RWPE2 (cell line): ENCODE measurements around the gene LMO7.
A peak's percentile ranks its signal among the peaks of the same experiment; 100 is the strongest.

Source experiments
- ATAC-seq: fragments of 200-7000 bp; cut with Tn5 transposase; 3 replicates; pipeline ENCODE4 v1.9.1; 2021; ENCODE audit warnings: low read depth
- DNase-seq: peaks from one replicate; pipeline ENCODE4 v3.0.0-alpha.2; 2020; ENCODE audit warnings: low spot score
- H3K27ac ChIP-seq: fragments of 450-650 bp; 2 replicates; pipeline ENCODE4 v1.5.1; 2017; ENCODE audit warnings: mild to moderate bottlenecking; ENCODE audit not compliant: poor library complexity, severe bottlenecking
- H3K27me3 ChIP-seq: fragments of 250-450 bp; sonication (Bioruptor Pico); 2 replicates; pipeline ENCODE4 v1.5.1; 2021; ENCODE audit warnings: mild to moderate bottlenecking, moderate library complexity; ENCODE audit not compliant: insufficient read depth, poor library complexity, severe bottlenecking
- H3K36me3 ChIP-seq: fragments of 250-450 bp; sonication (Bioruptor Pico); 2 replicates; pipeline ENCODE4 v1.5.1; 2020; ENCODE audit warnings: low read depth, mild to moderate bottlenecking, moderate library complexity
- H3K4me1 ChIP-seq: fragments of 250-450 bp; sonication (Bioruptor Pico); 2 replicates; pipeline ENCODE4 v1.5.1; 2021; ENCODE audit warnings: mild to moderate bottlenecking, moderate library complexity; ENCODE audit not compliant: insufficient read depth, poor library complexity, severe bottlenecking
- H3K4me3 ChIP-seq: fragments of 250-450 bp; sonication (Bioruptor Pico); 2 replicates; pipeline ENCODE4 v1.5.1; 2021; ENCODE audit warnings: mild to moderate bottlenecking, moderate library complexity; ENCODE audit not compliant: severe bottlenecking
- H3K9me3 ChIP-seq: fragments of 250-450 bp; sonication (Bioruptor Pico); 2 replicates; pipeline ENCODE4 v1.5.1; 2021; ENCODE audit warnings: mild to moderate bottlenecking, moderate library complexity; ENCODE audit not compliant: severe bottlenecking
- TF ChIP-seq, protein P1 (sequence below): fragments of 450-650 bp; IDR thresholded peaks from one replicate; pipeline ENCODE4 v1.5.1; 2017; ENCODE audit warnings: mild to moderate bottlenecking, moderate library complexity; ENCODE audit not compliant: poor library complexity, severe bottlenecking

Gene LMO7

DNA sequence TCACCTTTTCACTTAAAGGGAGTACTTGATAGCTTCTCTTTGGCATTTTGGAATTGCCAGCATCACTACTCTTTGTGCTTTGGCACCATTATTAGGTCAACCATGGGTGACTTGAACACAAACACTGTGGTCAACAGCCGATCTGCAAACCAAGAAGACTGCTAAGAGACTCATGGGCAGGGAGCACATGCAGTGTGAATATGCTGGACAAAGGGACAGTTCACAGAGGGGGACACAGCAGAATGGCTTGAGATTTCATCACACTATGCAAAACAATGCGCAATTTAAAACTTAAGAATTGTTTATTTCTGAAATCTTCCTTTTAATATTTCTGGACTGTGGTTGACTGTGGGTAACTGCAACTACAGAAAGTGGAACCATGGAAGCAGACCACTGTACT is 64.4 kb downstream of the LMO7 start:
- TF ChIP-seq, protein P1, sequence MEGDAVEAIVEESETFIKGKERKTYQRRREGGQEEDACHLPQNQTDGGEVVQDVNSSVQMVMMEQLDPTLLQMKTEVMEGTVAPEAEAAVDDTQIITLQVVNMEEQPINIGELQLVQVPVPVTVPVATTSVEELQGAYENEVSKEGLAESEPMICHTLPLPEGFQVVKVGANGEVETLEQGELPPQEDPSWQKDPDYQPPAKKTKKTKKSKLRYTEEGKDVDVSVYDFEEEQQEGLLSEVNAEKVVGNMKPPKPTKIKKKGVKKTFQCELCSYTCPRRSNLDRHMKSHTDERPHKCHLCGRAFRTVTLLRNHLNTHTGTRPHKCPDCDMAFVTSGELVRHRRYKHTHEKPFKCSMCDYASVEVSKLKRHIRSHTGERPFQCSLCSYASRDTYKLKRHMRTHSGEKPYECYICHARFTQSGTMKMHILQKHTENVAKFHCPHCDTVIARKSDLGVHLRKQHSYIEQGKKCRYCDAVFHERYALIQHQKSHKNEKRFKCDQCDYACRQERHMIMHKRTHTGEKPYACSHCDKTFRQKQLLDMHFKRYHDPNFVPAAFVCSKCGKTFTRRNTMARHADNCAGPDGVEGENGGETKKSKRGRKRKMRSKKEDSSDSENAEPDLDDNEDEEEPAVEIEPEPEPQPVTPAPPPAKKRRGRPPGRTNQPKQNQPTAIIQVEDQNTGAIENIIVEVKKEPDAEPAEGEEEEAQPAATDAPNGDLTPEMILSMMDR, result no peak
- Histone ChIP-seq H3K9me3 (no peaks in the 10 kb centered on the region), H3K4me3 (no peak overlapping the region), H3K36me3 (no peaks in the 10 kb centered on the region), H3K27me3 (no peaks in the 10 kb centered on the region), H3K27ac (no peak overlapping the region), H3K4me1 (peaks cover 16% of the 10 kb centered on the region)
- ATAC-seq (no peak), DNase-seq (no peak)

DNA sequence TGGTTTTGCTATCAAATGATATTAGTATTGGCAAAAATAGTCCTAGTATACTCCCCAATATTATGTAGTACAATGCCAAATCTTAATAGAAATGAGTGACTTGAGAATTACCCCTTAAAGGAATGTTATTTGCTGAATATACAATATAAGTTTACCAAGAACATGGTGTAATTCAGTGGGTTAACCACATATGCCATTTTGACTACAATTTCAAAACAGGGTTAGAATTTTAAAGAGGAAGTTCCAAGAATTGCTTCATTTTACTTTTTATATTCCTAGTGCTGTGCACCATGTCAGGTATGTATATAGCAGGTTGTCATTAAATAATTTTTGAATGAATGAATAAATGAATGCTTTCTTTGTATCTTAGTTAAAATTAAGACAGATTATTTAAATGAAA is 66.3 kb downstream of the LMO7 start:
- DNase-seq, result no peak
- Histone ChIP-seq H3K4me3 (no peak overlapping the region), H3K27me3 (no peaks in the 10 kb centered on the region), H3K4me1 (peaks cover 25% of the 10 kb centered on the region), H3K9me3 (no peaks in the 10 kb centered on the region), H3K27ac (no peak overlapping the region), H3K36me3 (no peaks in the 10 kb centered on the region)
- TF ChIP-seq, protein P1, result no peak
- no peak for ATAC-seq

DNA sequence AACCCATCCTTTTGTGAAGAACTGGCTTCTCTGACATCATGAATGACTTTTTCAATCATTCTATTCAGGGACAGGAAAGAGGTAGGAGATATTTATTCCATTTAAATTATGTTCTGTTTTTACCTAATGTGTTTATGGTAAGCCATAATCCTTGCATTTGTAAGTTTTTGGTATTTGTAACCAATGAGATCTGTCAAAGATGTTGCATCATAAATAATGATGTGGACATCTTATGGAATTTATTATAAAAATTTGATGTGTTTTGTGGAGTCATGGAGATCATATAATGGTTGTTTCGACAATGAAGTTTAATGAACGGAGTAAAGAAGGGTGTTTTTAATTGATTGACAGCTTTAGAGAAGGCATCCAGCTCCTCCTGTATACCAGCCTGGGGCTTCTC is 67.6 kb downstream of the LMO7 start:
- Histone ChIP-seq H3K36me3 (no peaks in the 10 kb centered on the region), H3K27ac (peak overlapping the region; percentile 88), H3K4me1 (peaks cover 25% of the 10 kb centered on the region), H3K4me3 (no peak overlapping the region), H3K9me3 (no peaks in the 10 kb centered on the region), H3K27me3 (no peaks in the 10 kb centered on the region)
- DNase-seq (no peak), ATAC-seq (no peak)
- TF ChIP-seq, protein P1, result no peak

DNA sequence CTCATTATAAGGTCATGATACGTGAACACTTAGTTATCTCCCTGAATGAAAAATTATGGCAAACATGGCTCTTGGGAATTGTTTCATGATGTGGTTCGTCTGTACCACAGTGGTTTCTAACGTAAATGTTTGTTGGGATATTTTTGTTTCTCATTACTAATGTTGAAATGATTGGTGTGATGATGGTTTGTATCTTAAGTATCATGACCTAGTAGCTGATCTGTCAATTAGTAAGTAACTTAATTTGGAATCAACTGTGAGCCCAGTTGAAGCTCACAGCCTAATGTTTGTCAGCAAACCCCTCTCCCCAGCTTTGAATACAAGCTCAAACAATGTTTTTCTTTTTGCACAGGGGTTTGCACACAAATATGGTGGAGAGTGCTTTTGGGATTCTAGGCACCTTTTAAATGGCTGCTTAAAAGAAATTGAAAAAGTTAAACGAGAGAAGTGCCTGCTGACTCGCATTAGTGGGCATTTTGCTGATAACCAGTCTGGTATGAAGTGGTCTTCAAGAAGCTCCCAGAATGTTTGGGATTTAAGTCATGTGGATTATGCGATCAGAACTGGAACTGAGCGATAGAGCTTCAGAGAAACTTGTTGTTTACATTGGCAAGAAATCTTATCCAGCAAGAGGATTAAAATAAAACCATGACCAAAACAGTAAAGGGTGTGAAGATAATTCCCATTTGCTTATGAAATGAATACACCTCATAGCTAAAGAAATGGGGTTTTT is 68.2 kb downstream of the LMO7 start:
- no peaks in the 10 kb centered on the region for H3K9me3 ChIP-seq
- H3K4me3 ChIP-seq, result no peak overlapping the region
- H3K27ac ChIP-seq, result peak overlapping the region; percentile 88
- H3K27me3 ChIP-seq, result no peaks in the 10 kb centered on the region
- peaks cover 25% of the 10 kb centered on the region for H3K4me1 ChIP-seq
- H3K36me3 ChIP-seq, result no peaks in the 10 kb centered on the region
- TF ChIP-seq, protein P1, result no peak
- ATAC-seq, result no peak; the same call in 2 of the 3 replicates
- DNase-seq, result no peak

DNA sequence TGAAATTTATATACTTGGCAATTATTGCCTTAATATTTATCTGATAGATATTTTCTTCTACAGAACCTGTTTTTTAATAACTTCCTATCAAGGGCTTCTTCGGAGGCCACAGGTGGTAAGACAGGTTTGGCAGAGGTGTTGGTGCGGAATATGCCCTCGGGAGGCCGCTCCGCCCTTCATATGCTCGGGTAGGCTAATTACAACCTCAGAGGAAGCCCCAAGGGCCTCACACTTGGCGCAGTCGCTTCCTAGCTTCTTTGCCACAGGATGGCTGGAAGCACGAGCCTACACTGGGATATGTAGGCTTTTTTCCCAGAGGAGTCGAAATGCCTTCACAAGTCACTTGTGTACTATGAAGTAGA is 68.8 kb downstream of the LMO7 start:
- DNase-seq, result peak; percentile 65

More for the DNA sequence above, 68.8 kb downstream of the LMO7 start:
- TF ChIP-seq, protein P1, result peak; percentile 27
- Histone ChIP-seq H3K9me3 (no peaks in the 10 kb centered on the region), H3K36me3 (no peaks in the 10 kb centered on the region), H3K4me3 (no peak overlapping the region), H3K27ac (peak overlapping the region; percentile 88), H3K27me3 (no peaks in the 10 kb centered on the region), H3K4me1 (peaks cover 25% of the 10 kb centered on the region)
- ATAC-seq, result peak; percentile 83
